Endothelial cell (in vitro differentiated cells): ENCODE data around the gene FUZ. TPM values are rescaled to one million over a fixed set of nuclear protein-coding genes. Genes with fewer than 3 reads are reported as not detected.
A peak's percentile ranks its signal among the peaks of the same experiment; 100 is the strongest.

Source experiments
- DNase-seq: peaks from one replicate; pipeline ENCODE4 v3.0.0; 2021; ENCODE audit warnings: low spot score
- H3K27ac Mint-ChIP-seq: one replicate; pipeline ENCODE4 v1.8.0; 2021; ENCODE audit warnings: mixed read lengths, inconsistent platforms; ENCODE audit not compliant: unreplicated experiment
- H3K27me3 Mint-ChIP-seq: one replicate; pipeline ENCODE4 v1.8.0; 2021; ENCODE audit warnings: mild to moderate bottlenecking, moderate library complexity, mixed read lengths, inconsistent platforms; ENCODE audit not compliant: unreplicated experiment
- H3K36me3 Mint-ChIP-seq: one replicate; pipeline ENCODE4 v1.8.0; 2021; ENCODE audit warnings: mild to moderate bottlenecking, low read depth, mixed read lengths, inconsistent platforms; ENCODE audit not compliant: unreplicated experiment
- H3K4me1 Mint-ChIP-seq: one replicate; pipeline ENCODE4 v1.8.0; 2021; ENCODE audit warnings: mild to moderate bottlenecking, mixed read lengths, inconsistent platforms; ENCODE audit not compliant: unreplicated experiment
- H3K4me3 Mint-ChIP-seq: one replicate; pipeline ENCODE4 v1.8.0; 2021; ENCODE audit warnings: mild to moderate bottlenecking, mixed read lengths, inconsistent platforms; ENCODE audit not compliant: unreplicated experiment
- H3K9me3 Mint-ChIP-seq: one replicate; pipeline ENCODE4 v1.8.0; 2021; ENCODE audit warnings: mixed read lengths, inconsistent platforms; ENCODE audit not compliant: unreplicated experiment
- CTCF ChIP-seq: fragments of 200-600 bp; sonication (generic); IDR thresholded peaks from one replicate; pipeline ENCODE4 v1.5.0; 2021; ENCODE audit warnings: antibody characterized with exemption; ENCODE audit not compliant: unreplicated experiment
- total RNA-seq: library from RNA; stranded (reverse); fragmentation: NEBNext Ultra II Directional; extraction: Animal tissue kit (Norgen Biotek cat#: 25700); gene quantifications from one replicate; pipeline ENCODE4 v1.2.1, GENCODE V29; 2021; ENCODE audit not compliant: unreplicated experiment

FUZ gene
- total RNA-seq, 1 donor from 2014 or later, result 15.6 TPM

GRCh38 chr19:49857061-49857837 is 44.2 kb upstream of the FUZ start:
- Mint-ChIP-seq H3K4me1 (peaks cover 10% of the 10 kb centered on the region), H3K27me3 (peaks cover 29% of the 10 kb centered on the region), H3K9me3 (no peaks in the 10 kb centered on the region), H3K36me3 (peaks cover 26% of the 10 kb centered on the region), H3K4me3 (no peak overlapping the region), H3K27ac (no peak overlapping the region)
- no peak for TF ChIP-seq CTCF
- DNase-seq, result no peak

- peaks cover 29% of the 10 kb centered on the region for H3K36me3 Mint-ChIP-seq
- H3K4me3 Mint-ChIP-seq, result no peak overlapping the region
- DNase-seq, result no peak
- peaks cover 31% of the 10 kb centered on the region for H3K27me3 Mint-ChIP-seq
- TF ChIP-seq CTCF, result no peak
- H3K4me1 Mint-ChIP-seq, result peaks cover 15% of the 10 kb centered on the region
- H3K27ac Mint-ChIP-seq, result peak overlapping the region; percentile 70
- no peaks in the 10 kb centered on the region for H3K9me3 Mint-ChIP-seq
Observed at GRCh38 chr19:49856574-49857021, 43.5 kb upstream of the FUZ start.

DNA sequence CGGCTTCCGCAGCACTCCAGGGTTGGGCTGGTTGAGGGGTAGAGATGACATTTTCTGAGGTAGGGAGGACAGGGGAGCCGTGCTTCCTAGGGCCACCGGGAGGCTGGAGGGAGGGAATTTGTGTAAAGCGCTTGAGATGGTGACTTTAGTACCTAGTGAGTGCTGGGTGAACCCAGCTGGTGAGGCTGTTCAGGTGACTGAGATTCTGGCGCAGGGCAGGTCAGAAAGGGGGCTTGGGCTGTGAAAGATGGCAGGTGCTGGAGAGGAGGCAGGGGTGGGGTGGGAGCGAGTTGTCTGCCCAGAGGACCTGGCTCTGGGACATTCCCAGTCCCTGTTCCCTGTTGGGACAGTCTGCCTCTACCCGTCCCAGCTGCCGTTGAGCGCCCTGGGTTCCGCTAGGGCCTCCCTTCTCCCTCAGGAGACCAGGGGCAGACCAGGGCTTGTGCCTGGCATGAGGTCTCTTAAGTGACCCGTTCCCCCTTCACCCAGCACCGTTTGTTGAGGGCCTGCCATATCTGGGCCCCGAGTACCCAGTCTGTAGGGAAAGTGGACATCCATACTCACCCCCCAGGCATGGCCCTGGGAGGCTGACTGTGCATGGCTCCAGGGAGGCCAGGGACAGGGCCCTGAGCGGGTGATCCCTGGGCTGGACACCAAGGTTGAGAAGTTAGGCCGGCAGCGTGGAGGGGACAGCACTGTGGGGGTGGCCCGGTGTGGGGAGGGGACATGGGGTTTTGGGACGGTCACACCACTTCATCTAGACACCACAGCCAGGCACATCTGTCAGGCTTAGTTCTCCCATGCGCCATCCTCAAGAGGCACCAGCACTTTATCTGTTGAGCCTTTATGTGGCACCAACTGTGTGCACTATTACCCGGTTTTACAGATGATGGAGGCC is 42.8 kb upstream of the FUZ start:
- DNase-seq, result no peak
- peaks cover 29% of the 10 kb centered on the region for H3K36me3 Mint-ChIP-seq
- no peaks in the 10 kb centered on the region for H3K9me3 Mint-ChIP-seq
- H3K4me1 Mint-ChIP-seq, result peaks cover 15% of the 10 kb centered on the region
- peak overlapping the region; percentile 70 for H3K27ac Mint-ChIP-seq
- no peak for TF ChIP-seq CTCF
- peak overlapping the region; percentile 69 for H3K4me3 Mint-ChIP-seq
- peaks cover 29% of the 10 kb centered on the region for H3K27me3 Mint-ChIP-seq

DNA sequence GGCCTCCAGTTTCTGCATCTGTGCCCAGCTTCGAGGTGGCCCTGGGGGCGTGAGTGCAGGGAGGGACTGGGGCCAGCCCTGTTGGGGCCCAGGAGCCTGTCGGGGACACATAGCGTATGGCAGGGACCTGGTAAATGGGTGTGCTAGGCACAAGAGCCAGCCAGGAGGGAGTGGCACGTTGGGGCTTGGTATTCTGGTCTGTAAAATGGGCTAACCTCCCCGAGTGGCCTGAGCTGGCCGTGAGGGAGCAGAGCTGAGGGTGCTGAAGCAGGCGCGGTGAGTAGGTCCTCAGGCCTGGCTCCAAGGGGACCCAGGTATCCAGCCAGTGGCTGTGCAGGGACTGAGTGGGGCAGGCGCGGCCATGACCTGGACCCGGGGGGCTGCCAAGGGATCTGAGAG is 42.2 kb upstream of the FUZ start:
- TF ChIP-seq CTCF, result no peak
- Mint-ChIP-seq H3K36me3 (peaks cover 30% of the 10 kb centered on the region), H3K9me3 (no peaks in the 10 kb centered on the region), H3K27ac (no peak overlapping the region), H3K4me3 (peak overlapping the region; percentile 69), H3K4me1 (peaks cover 16% of the 10 kb centered on the region), H3K27me3 (peaks cover 33% of the 10 kb centered on the region)
- no peak for DNase-seq
